H9 (cell line): ENCODE data around the gene CEP250. TPM values are rescaled to one million over a fixed set of nuclear protein-coding genes. Genes with fewer than 3 reads are reported as not detected.

Source experiments
- DNase-seq: peaks from one replicate; pipeline ENCODE4 v3.0.0-alpha.2; 2017
- H2AFZ ChIP-seq: one replicate; pipeline ENCODE4 v1.6.1; 2013; ENCODE audit warnings: mild to moderate bottlenecking, low read length, control low read depth, moderate library complexity
- H2AK5ac ChIP-seq: 2 replicates; pipeline ENCODE4 v1.6.1; 2013; ENCODE audit warnings: low read length, control low read depth, mixed read lengths; ENCODE audit not compliant: insufficient read length
- H2BK120ac ChIP-seq: one replicate; pipeline ENCODE4 v1.6.1; 2013; ENCODE audit warnings: low read depth, mild to moderate bottlenecking, low read length, control low read depth, inconsistent platforms; ENCODE audit not compliant: poor library complexity, severe bottlenecking
- H2BK12ac ChIP-seq: 2 replicates; pipeline ENCODE4 v1.6.1; 2013; ENCODE audit warnings: low read length, control low read depth, mixed read lengths, low read depth; ENCODE audit not compliant: insufficient read length
- H2BK15ac ChIP-seq: 2 replicates; pipeline ENCODE4 v1.6.1; 2013; ENCODE audit warnings: low read depth, low read length, control low read depth
- H2BK20ac ChIP-seq: one replicate; pipeline ENCODE4 v1.6.1; 2013; ENCODE audit warnings: low read depth, mild to moderate bottlenecking, low read length, control low read depth, inconsistent platforms; ENCODE audit not compliant: poor library complexity, severe bottlenecking
- H2BK5ac ChIP-seq: 2 replicates; pipeline ENCODE4 v1.6.1; 2013; ENCODE audit warnings: low read length, control low read depth, mixed read lengths; ENCODE audit not compliant: insufficient read length
- H3K14ac ChIP-seq: 2 replicates; pipeline ENCODE4 v1.6.1; 2013; ENCODE audit warnings: low read length, control low read depth; ENCODE audit not compliant: insufficient read depth
- H3K18ac ChIP-seq: 2 replicates; pipeline ENCODE4 v1.6.1; 2013; ENCODE audit warnings: low read depth, mild to moderate bottlenecking, mixed read lengths, low read length, control low read depth; ENCODE audit not compliant: insufficient read length
- H3K23ac ChIP-seq: 2 replicates; pipeline ENCODE4 v1.6.1; 2013; ENCODE audit warnings: low read length, control low read depth, mixed read lengths, low read depth; ENCODE audit not compliant: insufficient read length
- H3K23me2 ChIP-seq: 2 replicates; pipeline ENCODE4 v1.6.1; 2013; ENCODE audit warnings: low read depth, mild to moderate bottlenecking, mixed read lengths, low read length, control low read depth; ENCODE audit not compliant: insufficient read length, poor library complexity, severe bottlenecking
- H3K27ac ChIP-seq: 2 replicates; pipeline ENCODE4 v1.5.1; 2013; ENCODE audit warnings: low read length, control low read depth, mixed read lengths, low read depth; ENCODE audit not compliant: insufficient read length
- H3K27me3 ChIP-seq: 2 replicates; pipeline ENCODE4 v1.6.1; 2013; ENCODE audit warnings: low read length, control low read depth, inconsistent platforms; ENCODE audit not compliant: insufficient read depth
- H3K4ac ChIP-seq: 2 replicates; pipeline ENCODE4 v1.6.1; 2013; ENCODE audit warnings: low read depth, mild to moderate bottlenecking, control low read depth, inconsistent platforms, low read length, moderate library complexity
- H3K4me1 ChIP-seq: 2 replicates; pipeline ENCODE4 v1.6.1; 2013; ENCODE audit warnings: low read length, control low read depth, inconsistent platforms; ENCODE audit not compliant: insufficient read depth
- H3K4me2 ChIP-seq: 2 replicates; pipeline ENCODE4 v1.6.1; 2013; ENCODE audit warnings: low read length, control low read depth, mixed read lengths; ENCODE audit not compliant: insufficient read length, insufficient read depth
- H3K56ac ChIP-seq: 2 replicates; pipeline ENCODE4 v1.6.1; 2013; ENCODE audit warnings: low read depth, mild to moderate bottlenecking, mixed read lengths, low read length, control low read depth; ENCODE audit not compliant: insufficient read length
- H3K79me1 ChIP-seq: 2 replicates; pipeline ENCODE4 v1.6.1; 2013; ENCODE audit warnings: low read depth, mild to moderate bottlenecking, moderate library complexity, low read length, control low read depth, inconsistent platforms; ENCODE audit not compliant: insufficient read depth, poor library complexity, severe bottlenecking
- H3K79me2 ChIP-seq: 2 replicates; pipeline ENCODE4 v1.6.1; 2013; ENCODE audit warnings: low read length, control low read depth, inconsistent platforms; ENCODE audit not compliant: insufficient read depth
- H3K9ac ChIP-seq: 2 replicates; pipeline ENCODE4 v1.6.1; 2013; ENCODE audit warnings: low read length, control low read depth, mixed read lengths; ENCODE audit not compliant: insufficient read length; ENCODE audit errors: extremely low read depth
- H3K9me3 ChIP-seq: one replicate; pipeline ENCODE4 v1.6.1; 2013; ENCODE audit warnings: low read depth, low read length, inconsistent platforms; ENCODE audit not compliant: control insufficient read depth
- H3T11ph ChIP-seq: one replicate; pipeline ENCODE4 v1.6.1; 2013; ENCODE audit warnings: mild to moderate bottlenecking, low read length, control low read depth, inconsistent platforms
- H4K20me1 ChIP-seq: one replicate; pipeline ENCODE4 v1.6.1; 2013; ENCODE audit not compliant: control insufficient read depth, insufficient read length, insufficient read depth
- H4K5ac ChIP-seq: 2 replicates; pipeline ENCODE4 v1.6.1; 2013; ENCODE audit warnings: low read depth, mild to moderate bottlenecking, mixed read lengths, low read length, control low read depth; ENCODE audit not compliant: insufficient read length
- H4K8ac ChIP-seq: replicated peaks from 2 replicates; pipeline ENCODE4 v1.6.1; 2013; ENCODE audit warnings: low read length, control low read depth, mixed read lengths, low read depth; ENCODE audit not compliant: insufficient read length
- H4K91ac ChIP-seq: 2 replicates; pipeline ENCODE4 v1.6.1; 2013; ENCODE audit warnings: low read depth, mild to moderate bottlenecking, moderate library complexity, mixed read lengths, low read length, control low read depth; ENCODE audit not compliant: insufficient read length
- H3K27ac Mint-ChIP-seq, 3 experiments: 2 replicates in 2 of 3; 3 replicates in 1 of 3; pipeline ENCODE4 v1.8.0; 2020 to 2021; ENCODE audit warnings: mixed read lengths in 3 of 3, mild to moderate bottlenecking in 1 of 3, moderate library complexity in 1 of 3
- H3K27me3 Mint-ChIP-seq: 2 replicates; pipeline ENCODE4 v1.8.0; 2021; ENCODE audit warnings: low read depth, mild to moderate bottlenecking, moderate library complexity, mixed read lengths
- H3K36me3 Mint-ChIP-seq, 3 experiments: 2 replicates in 2 of 3; 3 replicates in 1 of 3; pipeline ENCODE4 v1.8.0; 2020 to 2021; ENCODE audit warnings: low read depth in 3 of 3, mixed read lengths in 3 of 3; ENCODE audit not compliant: insufficient read depth in 1 of 3
- H3K4me1 Mint-ChIP-seq, 2 experiments: 2 replicates each; pipeline ENCODE4 v1.8.0; 2020; ENCODE audit warnings: mixed read lengths in 2 of 2
- H3K4me3 Mint-ChIP-seq, 2 experiments: 2 replicates in 1 of 2; 3 replicates in 1 of 2; pipeline ENCODE4 v1.8.0; 2020 to 2021; ENCODE audit warnings: mild to moderate bottlenecking in 2 of 2, mixed read lengths in 2 of 2, moderate library complexity in 1 of 2
- H3K9me3 Mint-ChIP-seq, 2 experiments: 2 replicates in 1 of 2; 3 replicates in 1 of 2; pipeline ENCODE4 v1.8.0; 2020; ENCODE audit warnings: mild to moderate bottlenecking in 2 of 2, mixed read lengths in 2 of 2, moderate library complexity in 1 of 2
- WGBS: extraction: QIAGEN DNeasy Blood & Tissue Kit; methylation state at CpG from one replicate; pipeline ENCODE4 v1.1.7; 2013; ENCODE audit warnings: missing lambda C conversion rate, low lambda C conversion rate, mixed read lengths; ENCODE audit not compliant: insufficient read length; ENCODE audit errors: extremely low coverage; 5-methylcytosine and 5-hydroxymethylcytosine counted together
- total RNA-seq: library from RNA; stranded (reverse); gene quantifications from 2 replicates; pipeline ENCODE4 v1.2.1, GENCODE V29; 2021
- TF ChIP-seq, protein P1 (sequence below): fragments of 200-600 bp; sonication (generic); conservative IDR thresholded peaks from 3 replicates; pipeline ENCODE4 v1.8.0; 2021; ENCODE audit warnings: antibody characterized with exemption, mild to moderate bottlenecking

The CEP250 gene
- total RNA-seq, 1 experiment from 2014 or later, result 29.8 TPM

DNA sequence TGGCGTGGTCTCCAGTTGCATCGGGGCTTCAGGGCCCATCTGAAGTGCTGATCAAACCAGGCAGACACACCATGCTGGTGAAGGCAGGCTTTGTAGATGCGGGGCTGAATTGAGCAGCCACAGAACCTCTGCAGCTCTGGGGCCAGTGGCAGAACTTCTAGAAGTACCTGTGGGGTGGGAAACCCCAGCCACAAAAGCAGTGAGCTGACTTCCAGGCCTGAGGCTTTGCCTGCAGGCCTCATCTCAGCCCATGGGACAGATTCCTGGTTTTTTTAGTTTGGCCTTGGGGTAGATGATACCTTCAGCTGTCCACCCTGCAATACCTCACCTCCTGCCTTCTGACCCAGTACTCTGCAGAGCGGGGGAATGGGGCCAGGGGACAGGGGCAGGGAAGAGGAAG lies 59.9 kb downstream of the CEP250 start:
- Histone ChIP-seq H3K14ac (no peak overlapping the region), H3K23ac (no peak overlapping the region), H2BK12ac (no peak overlapping the region), H4K8ac (no peak overlapping the region), H2AK5ac (no peak overlapping the region), H3K9ac (no peak overlapping the region), H3K27me3 (no peaks in the 10 kb centered on the region), H2BK120ac (no peak overlapping the region), H2BK20ac (no peak overlapping the region), H3K4me2 (no peak overlapping the region), H4K91ac (no peak overlapping the region), H3K79me1 (no peaks in the 10 kb centered on the region), H2AFZ (no peak overlapping the region), H3K79me2 (no peaks in the 10 kb centered on the region), H3K23me2 (no peaks in the 10 kb centered on the region), H2BK5ac (no peak overlapping the region), H3K18ac (no peak overlapping the region), H3K4ac (no peak overlapping the region), H3K4me1 (no peaks in the 10 kb centered on the region), H3T11ph (no peak overlapping the region), H2BK15ac (no peak overlapping the region), H3K9me3 (no peaks in the 10 kb centered on the region), H3K27ac (no peak overlapping the region), H3K56ac (no peak overlapping the region), H4K5ac (no peak overlapping the region), H4K20me1 (no peaks in the 10 kb centered on the region)
- Mint-ChIP-seq H3K36me3 (peaks cover 0 to 24% (median 21%) of the 10 kb centered on the region in 3 experiments; a peak in 6 of 7 replicates), H3K4me3 (no peak overlapping the region), H3K9me3 (no peaks in the 10 kb centered on the region), H3K27ac (no peak overlapping the region), H3K4me1 (no peaks in the 10 kb centered on the region), H3K27me3 (no peaks in the 10 kb centered on the region; the same call in 1 of the 2 replicates)
- no peak for DNase-seq
- no CpG with 5 or more reads among the region's 4 CpGs for WGBS
- TF ChIP-seq, protein P1, sequence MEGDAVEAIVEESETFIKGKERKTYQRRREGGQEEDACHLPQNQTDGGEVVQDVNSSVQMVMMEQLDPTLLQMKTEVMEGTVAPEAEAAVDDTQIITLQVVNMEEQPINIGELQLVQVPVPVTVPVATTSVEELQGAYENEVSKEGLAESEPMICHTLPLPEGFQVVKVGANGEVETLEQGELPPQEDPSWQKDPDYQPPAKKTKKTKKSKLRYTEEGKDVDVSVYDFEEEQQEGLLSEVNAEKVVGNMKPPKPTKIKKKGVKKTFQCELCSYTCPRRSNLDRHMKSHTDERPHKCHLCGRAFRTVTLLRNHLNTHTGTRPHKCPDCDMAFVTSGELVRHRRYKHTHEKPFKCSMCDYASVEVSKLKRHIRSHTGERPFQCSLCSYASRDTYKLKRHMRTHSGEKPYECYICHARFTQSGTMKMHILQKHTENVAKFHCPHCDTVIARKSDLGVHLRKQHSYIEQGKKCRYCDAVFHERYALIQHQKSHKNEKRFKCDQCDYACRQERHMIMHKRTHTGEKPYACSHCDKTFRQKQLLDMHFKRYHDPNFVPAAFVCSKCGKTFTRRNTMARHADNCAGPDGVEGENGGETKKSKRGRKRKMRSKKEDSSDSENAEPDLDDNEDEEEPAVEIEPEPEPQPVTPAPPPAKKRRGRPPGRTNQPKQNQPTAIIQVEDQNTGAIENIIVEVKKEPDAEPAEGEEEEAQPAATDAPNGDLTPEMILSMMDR, result no peak
